DND-41 (cell line): ENCODE measurements around the gene ATP5F1D.

Experiments
- ATAC-seq: fragments of 200-7000 bp; cut with Tn5 transposase; 3 replicates; pipeline ENCODE4 v1.9.1; 2021; ENCODE audit warnings: low read depth; ENCODE audit not compliant: insufficient read depth
- DNase-seq: peaks from one replicate; pipeline ENCODE4 v3.0.0-alpha.2; 2020
- H2AFZ ChIP-seq: 2 replicates; pipeline ENCODE4 v1.6.0; 2012; ENCODE audit warnings: low read depth, low read length
- H3K27ac ChIP-seq: 2 replicates; pipeline ENCODE4 v1.5.1; 2012; ENCODE audit warnings: low read length, inconsistent platforms
- H3K27me3 ChIP-seq: fragments of 200-600 bp; sonication (generic); 2 replicates; pipeline ENCODE4 v1.6.0; 2012; ENCODE audit warnings: low read length, mild to moderate bottlenecking, inconsistent platforms; ENCODE audit not compliant: insufficient read depth, poor library complexity
- H3K36me3 ChIP-seq: 2 replicates; pipeline ENCODE4 v1.5.1; 2012; ENCODE audit warnings: low read length, inconsistent platforms; ENCODE audit not compliant: insufficient read depth
- H3K4me1 ChIP-seq: 2 replicates; pipeline ENCODE4 v1.5.1; 2012; ENCODE audit warnings: mild to moderate bottlenecking, low read length; ENCODE audit not compliant: insufficient read depth
- H3K4me2 ChIP-seq: 2 replicates; pipeline ENCODE4 v1.6.0; 2012; ENCODE audit warnings: mild to moderate bottlenecking, moderate library complexity, low read length, inconsistent platforms; ENCODE audit not compliant: insufficient read depth
- H3K4me3 ChIP-seq, 2 experiments: fragments of 200-600 bp in 1 of 2; shearing (Covaris generic) in 1 of 2; 2 replicates each; pipeline ENCODE4 v1.5.1; 2012 to 2016; ENCODE audit warnings: inconsistent platforms in 2 of 2, low read length in 2 of 2, mild to moderate bottlenecking in 2 of 2, low read depth in 1 of 2, moderate library complexity in 1 of 2
- H3K79me2 ChIP-seq: 2 replicates; pipeline ENCODE4 v1.6.0; 2012; ENCODE audit warnings: low read length, inconsistent platforms; ENCODE audit not compliant: insufficient read depth
- H3K9ac ChIP-seq: 2 replicates; pipeline ENCODE4 v1.6.0; 2012; ENCODE audit warnings: low read depth, mild to moderate bottlenecking, inconsistent platforms, low read length, moderate library complexity
- H3K9me3 ChIP-seq: 2 replicates; pipeline ENCODE4 v1.5.1; 2012; ENCODE audit warnings: low read length, moderate library complexity, mild to moderate bottlenecking, inconsistent platforms; ENCODE audit not compliant: insufficient read depth, severe bottlenecking
- H4K20me1 ChIP-seq: 2 replicates; pipeline ENCODE4 v1.6.0; 2012; ENCODE audit warnings: low read length; ENCODE audit not compliant: insufficient read depth
- EZH2 ChIP-seq: IDR thresholded peaks from 3 replicates; pipeline ENCODE4 v1.6.1; 2012; ENCODE audit warnings: borderline replicate concordance, low read depth, mild to moderate bottlenecking, moderate library complexity, low read length, inconsistent platforms; ENCODE audit not compliant: severe bottlenecking
- TF ChIP-seq, protein P1 (sequence below): IDR thresholded peaks from 2 replicates; pipeline ENCODE4 v1.5.1; 2012; ENCODE audit warnings: borderline replicate concordance, low read length, moderate library complexity, mild to moderate bottlenecking; ENCODE audit not compliant: poor library complexity, severe bottlenecking; ENCODE audit errors: extremely low read depth

ATP5F1D gene

DNA sequence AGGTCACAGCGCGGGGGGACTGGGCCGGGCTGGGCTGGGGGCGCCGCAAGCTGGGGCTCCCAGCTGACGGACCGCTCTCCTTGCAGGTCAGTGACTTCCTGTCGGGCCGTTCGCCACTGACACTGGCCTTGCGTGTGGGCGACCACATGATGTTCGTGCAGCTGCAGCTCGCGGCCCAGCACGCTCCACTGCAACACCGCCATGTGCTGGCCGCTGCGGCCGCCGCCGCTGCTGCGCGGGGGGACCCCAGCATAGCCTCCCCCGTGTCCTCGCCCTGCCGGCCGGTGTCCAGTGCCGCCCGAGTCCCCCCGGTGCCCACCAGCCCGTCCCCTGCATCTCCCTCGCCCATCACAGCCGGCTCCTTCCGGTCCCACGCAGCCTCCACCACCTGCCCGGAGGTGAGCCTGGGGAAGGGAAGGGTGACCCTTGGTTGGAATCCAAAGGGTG lies 12.6 kb downstream of the ATP5F1D start:
- Histone ChIP-seq H3K4me2 (peak overlapping the region; percentile 77; the same call in 1 of the 2 replicates), H3K9ac (no peak overlapping the region), H3K27me3 (no peaks in the 10 kb centered on the region), H3K79me2 (peaks cover 55% of the 10 kb centered on the region), H3K4me1 (peaks cover 69% of the 10 kb centered on the region), H2AFZ (no peak overlapping the region), H3K4me3 (no peak overlapping the region), H4K20me1 (peaks cover 55% of the 10 kb centered on the region), H3K27ac (no peak overlapping the region), H3K9me3 (no peaks in the 10 kb centered on the region), H3K36me3 (peaks cover 57% of the 10 kb centered on the region)
- TF ChIP-seq, protein P1, sequence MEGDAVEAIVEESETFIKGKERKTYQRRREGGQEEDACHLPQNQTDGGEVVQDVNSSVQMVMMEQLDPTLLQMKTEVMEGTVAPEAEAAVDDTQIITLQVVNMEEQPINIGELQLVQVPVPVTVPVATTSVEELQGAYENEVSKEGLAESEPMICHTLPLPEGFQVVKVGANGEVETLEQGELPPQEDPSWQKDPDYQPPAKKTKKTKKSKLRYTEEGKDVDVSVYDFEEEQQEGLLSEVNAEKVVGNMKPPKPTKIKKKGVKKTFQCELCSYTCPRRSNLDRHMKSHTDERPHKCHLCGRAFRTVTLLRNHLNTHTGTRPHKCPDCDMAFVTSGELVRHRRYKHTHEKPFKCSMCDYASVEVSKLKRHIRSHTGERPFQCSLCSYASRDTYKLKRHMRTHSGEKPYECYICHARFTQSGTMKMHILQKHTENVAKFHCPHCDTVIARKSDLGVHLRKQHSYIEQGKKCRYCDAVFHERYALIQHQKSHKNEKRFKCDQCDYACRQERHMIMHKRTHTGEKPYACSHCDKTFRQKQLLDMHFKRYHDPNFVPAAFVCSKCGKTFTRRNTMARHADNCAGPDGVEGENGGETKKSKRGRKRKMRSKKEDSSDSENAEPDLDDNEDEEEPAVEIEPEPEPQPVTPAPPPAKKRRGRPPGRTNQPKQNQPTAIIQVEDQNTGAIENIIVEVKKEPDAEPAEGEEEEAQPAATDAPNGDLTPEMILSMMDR, result no peak
- TF ChIP-seq EZH2, result no peak
- ATAC-seq (no peak), DNase-seq (no peak)

DNA sequence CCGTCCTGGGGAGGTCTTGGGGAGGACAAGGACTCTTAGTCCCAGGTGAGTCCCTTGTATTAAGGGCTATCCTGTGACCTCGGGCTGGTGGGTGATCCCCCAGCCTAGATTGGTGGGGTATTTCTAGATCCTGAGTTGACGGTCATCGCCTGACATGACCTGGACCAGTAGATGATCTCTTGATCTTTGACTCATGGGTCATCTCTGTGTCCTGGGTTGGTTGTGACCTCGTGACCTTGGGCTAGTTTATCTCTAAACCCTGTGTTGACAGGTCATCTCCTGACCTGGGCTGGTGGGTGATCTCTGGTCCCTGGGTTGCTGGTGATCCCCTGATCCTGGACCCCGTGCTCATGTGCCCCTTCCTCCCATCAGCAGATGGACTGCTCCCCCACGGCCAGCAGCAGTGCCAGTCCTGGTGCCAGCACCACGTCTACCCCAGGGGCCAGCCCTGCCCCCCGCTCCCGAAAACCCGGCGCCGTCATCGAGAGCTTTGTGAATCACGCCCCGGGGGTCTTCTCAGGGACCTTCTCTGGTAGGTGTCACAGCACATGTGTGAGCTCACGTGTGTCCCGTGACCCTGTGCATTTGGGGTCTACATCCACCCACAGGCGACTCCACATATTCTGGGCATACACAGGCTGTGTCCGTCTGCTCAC lies 13.1 kb downstream of the ATP5F1D start:
- Histone ChIP-seq H3K4me3 (no peak overlapping the region), H3K9ac (no peak overlapping the region), H4K20me1 (peaks cover 55% of the 10 kb centered on the region), H3K27me3 (no peaks in the 10 kb centered on the region), H3K79me2 (peaks cover 55% of the 10 kb centered on the region), H3K4me2 (no peak overlapping the region), H3K36me3 (peaks cover 57% of the 10 kb centered on the region), H2AFZ (no peak overlapping the region), H3K27ac (no peak overlapping the region), H3K9me3 (no peaks in the 10 kb centered on the region), H3K4me1 (peaks cover 75% of the 10 kb centered on the region)
- ATAC-seq, result no peak
- DNase-seq, result no peak
- TF ChIP-seq, protein P1, result no peak
- no peak for TF ChIP-seq EZH2

DNA sequence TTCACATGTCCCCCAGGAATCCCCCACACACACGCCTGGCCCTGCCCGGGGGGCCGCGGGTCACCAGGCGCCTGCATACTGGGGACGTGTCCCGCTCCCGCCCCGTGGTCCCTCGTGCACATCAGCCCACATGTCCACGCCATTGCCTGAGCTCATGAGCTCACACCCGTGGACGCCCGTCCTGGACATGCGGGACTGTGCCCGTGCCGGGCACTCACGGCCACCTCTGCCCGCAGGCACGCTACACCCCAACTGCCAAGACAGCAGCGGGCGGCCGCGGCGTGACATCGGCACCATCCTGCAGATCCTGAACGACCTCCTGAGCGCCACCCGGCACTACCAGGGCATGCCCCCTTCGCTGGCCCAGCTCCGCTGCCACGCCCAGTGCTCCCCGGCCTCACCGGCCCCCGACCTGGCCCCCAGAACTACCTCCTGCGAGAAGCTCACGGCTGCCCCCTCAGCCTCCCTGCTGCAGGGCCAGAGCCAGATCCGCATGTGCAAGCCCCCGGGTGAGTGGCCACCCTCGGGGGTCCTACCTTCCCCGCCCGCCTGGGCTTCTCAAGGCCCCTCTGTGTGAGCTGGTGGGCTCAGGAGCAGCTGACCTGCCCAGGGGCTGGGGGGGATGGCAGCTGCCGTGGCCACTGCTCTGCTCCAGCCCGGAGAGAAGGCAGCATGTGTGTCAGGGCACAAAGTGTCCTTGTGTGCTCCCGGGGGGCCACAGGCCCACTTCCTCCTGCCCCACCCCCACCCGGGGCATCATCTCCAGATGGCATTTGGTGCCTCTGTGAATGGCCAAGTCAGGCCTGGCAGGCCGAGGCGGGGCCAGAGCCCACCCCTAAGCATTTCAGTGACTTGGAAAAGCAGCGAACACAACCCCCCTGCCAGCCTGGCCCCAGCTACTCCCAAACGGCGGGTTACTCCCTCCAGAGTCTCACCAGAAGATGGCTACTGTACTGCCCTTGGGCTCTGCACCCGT lies 13.9 kb downstream of the ATP5F1D start:
- Histone ChIP-seq H3K27ac (no peak overlapping the region), H3K27me3 (no peaks in the 10 kb centered on the region), H3K4me1 (peaks cover 83% of the 10 kb centered on the region), H3K79me2 (peaks cover 48% of the 10 kb centered on the region), H3K9ac (no peak overlapping the region), H3K4me2 (no peak overlapping the region), H4K20me1 (peaks cover 55% of the 10 kb centered on the region), H3K9me3 (no peaks in the 10 kb centered on the region), H3K4me3 (no peak overlapping the region), H3K36me3 (peaks cover 57% of the 10 kb centered on the region), H2AFZ (no peak overlapping the region)
- TF ChIP-seq EZH2, result no peak
- TF ChIP-seq, protein P1, result no peak
- ATAC-seq (no peak), DNase-seq (no peak)
